Measurements from ENCODE around the gene PARP11. TPM values are rescaled to one million over a fixed set of nuclear protein-coding genes. Genes with fewer than 3 reads are reported as not detected.

Gene PARP11
- total RNA-seq, 1 donor from 2014 or later = 3.6 TPM

GRCh38 chr12:3768911-3769447 is 104.2 kb downstream of the PARP11 start:
- DNase-seq = no peak

GRCh38 chr12:3761116-3761735 is 112.0 kb downstream of the PARP11 start:
- no peak for DNase-seq

- no peak for DNase-seq
These were observed 113.3 kb downstream of the PARP11 start for GRCh38 chr12:3759878-3760277.

Other genes starting within 250 kb of the PARP11 start
- gene CRACR2A, start 120.3 kb downstream of the PARP11 start, total RNA-seq = 8.8 and 22.1 TPM in 2 replicates

Measured in dermis blood vessel endothelial cell (primary cell).